ENCODE results near the gene DGCR2.

DNA sequence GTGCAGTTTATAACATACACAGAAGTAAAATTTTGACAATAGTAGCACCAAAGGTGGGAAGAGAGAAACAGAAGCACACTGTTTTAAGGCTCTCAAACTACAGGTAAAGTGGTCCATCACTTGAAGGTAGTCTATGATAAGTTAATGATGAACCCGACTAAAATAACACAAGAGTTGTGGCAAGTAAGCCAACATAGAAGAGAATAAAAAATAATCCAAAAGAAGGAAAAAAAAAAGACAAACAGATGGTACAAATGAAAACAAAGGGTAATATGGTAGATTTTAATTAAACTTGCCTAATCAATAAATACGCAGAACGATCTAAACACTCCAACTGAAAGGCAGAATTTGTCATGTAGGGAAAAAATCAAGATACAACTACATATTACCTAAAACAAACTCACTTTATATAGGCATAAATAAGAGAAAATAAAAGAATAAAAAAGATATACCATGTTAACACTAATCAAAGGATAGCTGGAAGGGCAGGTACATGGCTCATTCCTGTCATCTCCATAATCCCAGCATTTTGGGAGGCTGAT, 31.6 kb downstream of the DGCR2 start:
- TF ChIP-seq, protein P1, sequence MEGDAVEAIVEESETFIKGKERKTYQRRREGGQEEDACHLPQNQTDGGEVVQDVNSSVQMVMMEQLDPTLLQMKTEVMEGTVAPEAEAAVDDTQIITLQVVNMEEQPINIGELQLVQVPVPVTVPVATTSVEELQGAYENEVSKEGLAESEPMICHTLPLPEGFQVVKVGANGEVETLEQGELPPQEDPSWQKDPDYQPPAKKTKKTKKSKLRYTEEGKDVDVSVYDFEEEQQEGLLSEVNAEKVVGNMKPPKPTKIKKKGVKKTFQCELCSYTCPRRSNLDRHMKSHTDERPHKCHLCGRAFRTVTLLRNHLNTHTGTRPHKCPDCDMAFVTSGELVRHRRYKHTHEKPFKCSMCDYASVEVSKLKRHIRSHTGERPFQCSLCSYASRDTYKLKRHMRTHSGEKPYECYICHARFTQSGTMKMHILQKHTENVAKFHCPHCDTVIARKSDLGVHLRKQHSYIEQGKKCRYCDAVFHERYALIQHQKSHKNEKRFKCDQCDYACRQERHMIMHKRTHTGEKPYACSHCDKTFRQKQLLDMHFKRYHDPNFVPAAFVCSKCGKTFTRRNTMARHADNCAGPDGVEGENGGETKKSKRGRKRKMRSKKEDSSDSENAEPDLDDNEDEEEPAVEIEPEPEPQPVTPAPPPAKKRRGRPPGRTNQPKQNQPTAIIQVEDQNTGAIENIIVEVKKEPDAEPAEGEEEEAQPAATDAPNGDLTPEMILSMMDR (IDR thresholded peaks at IDR 0.05) = no peak
- no peak for TF ChIP-seq POLR2A (IDR thresholded peaks at IDR 0.05)
